Mesothelial cell of epicardium (in vitro differentiated cells): ENCODE measurements around the gene GIPC1. TPM values are rescaled to one million over a fixed set of nuclear protein-coding genes. Genes with fewer than 3 reads are reported as not detected.

Source experiments
- DNase-seq, 2 experiments: peaks; one replicate each; pipeline ENCODE4 v3.0.0; 2021; ENCODE audit warnings: low spot score in 2 of 2; ENCODE audit not compliant: unreplicated experiment in 2 of 2
- H3K27ac Mint-ChIP-seq: 2 replicates; pipeline ENCODE4 v1.8.0; 2021; ENCODE audit warnings: mixed read lengths
- H3K27me3 Mint-ChIP-seq: 2 replicates; pipeline ENCODE4 v1.8.0; 2021; ENCODE audit warnings: low read depth, mixed read lengths
- H3K36me3 Mint-ChIP-seq: 2 replicates; pipeline ENCODE4 v1.8.0; 2021; ENCODE audit warnings: mixed read lengths
- H3K4me1 Mint-ChIP-seq: 2 replicates; pipeline ENCODE4 v1.8.0; 2021; ENCODE audit warnings: mixed read lengths
- H3K4me3 Mint-ChIP-seq: 2 replicates; pipeline ENCODE4 v1.8.0; 2021; ENCODE audit warnings: mild to moderate bottlenecking, moderate library complexity, mixed read lengths
- H3K9me3 Mint-ChIP-seq: 2 replicates; pipeline ENCODE4 v1.8.0; 2021; ENCODE audit warnings: mixed read lengths
- total RNA-seq: library from RNA; stranded (reverse); gene quantifications from 3 replicates; pipeline ENCODE4 v1.2.1, GENCODE V29; 2021
- TF ChIP-seq, protein P1 (sequence below): fragments of 200-600 bp; sonication (generic); IDR thresholded peaks from one replicate; pipeline ENCODE4 v1.5.0; 2021; ENCODE audit warnings: antibody characterized with exemption; ENCODE audit not compliant: unreplicated experiment

The GIPC1 gene
- total RNA-seq, 1 donor from 2014 or later = 108 TPM

DNA sequence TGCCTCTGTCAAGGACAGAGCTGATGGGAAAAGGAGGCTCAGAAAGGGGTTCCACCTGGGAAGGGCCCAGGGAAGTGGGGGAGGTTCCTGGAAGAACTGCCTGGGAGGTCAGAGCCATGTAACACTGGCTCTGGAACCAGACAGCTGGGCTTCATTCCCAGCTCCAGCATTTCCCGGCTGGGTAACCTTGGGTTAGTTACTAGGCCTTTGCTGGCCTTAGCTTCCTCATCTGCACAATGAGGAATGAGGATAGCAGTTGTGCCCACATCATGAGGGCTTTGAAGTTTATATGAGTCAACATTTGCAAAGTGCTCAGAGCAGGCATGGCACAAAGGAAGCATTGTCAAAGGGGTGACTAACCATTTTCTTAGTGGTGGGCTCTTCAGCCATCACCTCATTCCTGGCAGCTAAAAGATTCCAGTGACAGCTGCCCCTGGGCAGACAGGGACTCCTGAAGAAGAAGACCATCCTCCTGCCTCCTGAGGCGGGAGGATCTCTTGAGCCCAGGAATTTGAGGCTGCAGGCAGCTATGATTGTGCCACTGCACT is 24.0 kb upstream of the GIPC1 start:
- peaks cover 18% of the 10 kb centered on the region for H3K36me3 Mint-ChIP-seq
- H3K27me3 Mint-ChIP-seq = no peaks in the 10 kb centered on the region
- peak overlapping the region; percentile 90 for H3K4me3 Mint-ChIP-seq
- peaks cover 31% of the 10 kb centered on the region for H3K4me1 Mint-ChIP-seq
- DNase-seq = no peak
- no peaks in the 10 kb centered on the region for H3K9me3 Mint-ChIP-seq
- H3K27ac Mint-ChIP-seq = peak overlapping the region; percentile 94
- TF ChIP-seq, protein P1, sequence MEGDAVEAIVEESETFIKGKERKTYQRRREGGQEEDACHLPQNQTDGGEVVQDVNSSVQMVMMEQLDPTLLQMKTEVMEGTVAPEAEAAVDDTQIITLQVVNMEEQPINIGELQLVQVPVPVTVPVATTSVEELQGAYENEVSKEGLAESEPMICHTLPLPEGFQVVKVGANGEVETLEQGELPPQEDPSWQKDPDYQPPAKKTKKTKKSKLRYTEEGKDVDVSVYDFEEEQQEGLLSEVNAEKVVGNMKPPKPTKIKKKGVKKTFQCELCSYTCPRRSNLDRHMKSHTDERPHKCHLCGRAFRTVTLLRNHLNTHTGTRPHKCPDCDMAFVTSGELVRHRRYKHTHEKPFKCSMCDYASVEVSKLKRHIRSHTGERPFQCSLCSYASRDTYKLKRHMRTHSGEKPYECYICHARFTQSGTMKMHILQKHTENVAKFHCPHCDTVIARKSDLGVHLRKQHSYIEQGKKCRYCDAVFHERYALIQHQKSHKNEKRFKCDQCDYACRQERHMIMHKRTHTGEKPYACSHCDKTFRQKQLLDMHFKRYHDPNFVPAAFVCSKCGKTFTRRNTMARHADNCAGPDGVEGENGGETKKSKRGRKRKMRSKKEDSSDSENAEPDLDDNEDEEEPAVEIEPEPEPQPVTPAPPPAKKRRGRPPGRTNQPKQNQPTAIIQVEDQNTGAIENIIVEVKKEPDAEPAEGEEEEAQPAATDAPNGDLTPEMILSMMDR = no peak

DNA sequence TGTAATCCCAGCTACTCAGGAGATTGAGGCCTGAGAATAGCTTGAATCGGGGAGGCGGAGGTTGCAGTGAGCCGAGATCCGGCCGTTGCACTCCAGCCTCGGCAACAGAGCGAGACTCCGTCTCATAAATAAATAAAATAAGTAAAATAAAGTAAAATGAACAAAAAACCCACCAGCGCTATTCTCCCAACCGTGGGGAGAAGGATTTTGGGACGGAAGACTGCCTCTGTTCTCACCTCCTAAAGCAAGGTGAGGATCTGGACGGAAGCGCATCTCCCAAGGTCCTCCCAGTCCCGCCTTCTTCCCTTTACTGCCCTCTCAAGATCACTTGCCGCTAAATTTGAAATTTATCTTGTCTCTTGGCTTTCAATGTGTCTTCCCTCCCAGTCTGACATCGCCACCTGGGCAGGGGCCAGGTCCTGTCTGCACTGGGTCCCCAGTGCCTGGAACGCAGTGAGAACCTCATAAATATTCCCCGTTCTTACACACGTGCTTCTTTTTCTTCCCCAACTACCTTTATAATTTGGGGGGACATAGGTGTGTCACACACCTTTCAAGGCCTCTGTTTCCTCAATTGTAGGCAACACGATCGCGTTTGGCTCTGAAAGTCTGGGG is 23.4 kb upstream of the GIPC1 start:
- H3K27ac Mint-ChIP-seq = peak overlapping the region; percentile 94
- peaks cover 23% of the 10 kb centered on the region for H3K36me3 Mint-ChIP-seq
- TF ChIP-seq, protein P1 = no peak
- no peaks in the 10 kb centered on the region for H3K27me3 Mint-ChIP-seq
- H3K9me3 Mint-ChIP-seq = no peaks in the 10 kb centered on the region
- no peak for DNase-seq
- H3K4me1 Mint-ChIP-seq = peaks cover 36% of the 10 kb centered on the region
- peak overlapping the region; percentile 90 for H3K4me3 Mint-ChIP-seq

DNA sequence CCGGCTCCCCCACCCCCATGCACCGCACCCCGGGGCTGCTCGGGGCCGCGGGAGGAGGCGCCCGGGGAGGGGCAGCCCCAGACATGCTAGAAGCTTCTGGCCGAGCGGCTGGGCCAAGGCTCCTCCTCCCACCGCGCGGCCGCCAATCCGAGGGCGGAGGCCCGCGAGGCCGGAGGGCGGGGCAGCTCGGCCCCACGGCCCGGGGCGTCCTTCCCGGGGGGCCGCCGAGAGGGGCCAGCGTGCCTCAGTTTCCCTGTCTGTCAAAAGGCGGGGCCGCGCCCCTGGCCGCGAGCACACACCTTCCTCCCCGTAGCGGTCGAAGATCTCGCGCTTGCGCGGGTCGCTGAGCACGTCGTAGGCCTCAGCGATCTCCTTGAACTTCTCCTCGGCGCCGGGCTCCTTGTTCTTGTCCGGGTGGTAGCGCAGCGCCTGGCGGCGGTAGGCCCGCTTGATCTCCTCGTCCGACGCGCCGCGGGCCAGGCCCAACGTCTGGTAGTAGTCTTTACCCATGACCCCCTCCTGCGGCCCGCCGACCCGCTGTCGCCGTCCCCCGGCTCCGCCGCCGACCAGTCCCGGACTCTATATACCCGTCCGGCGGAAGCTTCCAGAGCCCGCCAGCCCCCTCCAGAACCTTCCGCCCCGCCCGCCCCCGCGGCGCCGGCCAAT is 22.0 kb upstream of the GIPC1 start, which contains the start of gene DNAJB1:
DNAJB1 (minus strand) TSS at position 558 of the 666 bp plus-strand sequence; CDS start at position 510, 48 bp downstream.
- no peaks in the 10 kb centered on the region for H3K27me3 Mint-ChIP-seq
- H3K27ac Mint-ChIP-seq = peak within 1 kb of the TSS; percentile 98
- no peaks in the 10 kb centered on the region for H3K9me3 Mint-ChIP-seq
- peaks cover 36% of the 10 kb centered on the region for H3K4me1 Mint-ChIP-seq
- H3K36me3 Mint-ChIP-seq = peaks cover 26% of the 10 kb centered on the region
- DNase-seq = peak; percentile 48 to 71
- TF ChIP-seq, protein P1 = no peak
- peak within 1 kb of the TSS; percentile 90 for H3K4me3 Mint-ChIP-seq

DNA sequence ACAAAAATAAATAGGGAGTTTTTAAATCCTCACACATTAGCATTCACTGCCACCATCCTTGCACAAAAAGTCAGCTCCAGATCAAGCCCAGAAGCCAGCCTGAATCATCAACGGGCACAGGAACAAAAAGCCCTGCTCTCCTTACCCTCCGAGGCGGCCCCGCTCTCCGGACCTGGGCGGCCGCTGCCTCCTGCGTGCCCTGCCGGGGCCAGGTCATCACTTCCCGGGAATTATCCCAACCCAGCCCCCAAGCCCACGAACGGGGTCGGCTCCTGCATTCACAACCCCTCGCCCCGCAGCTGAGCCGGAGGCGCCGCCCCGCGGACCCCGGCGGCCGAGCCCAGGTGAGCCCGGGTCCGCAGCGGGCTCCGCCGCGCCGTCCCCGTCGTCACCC is 21.5 kb upstream of the GIPC1 start:
- Mint-ChIP-seq H3K4me1 (peaks cover 33% of the 10 kb centered on the region), H3K4me3 (peak overlapping the region; percentile 88), H3K36me3 (peaks cover 26% of the 10 kb centered on the region), H3K9me3 (no peaks in the 10 kb centered on the region), H3K27ac (peak overlapping the region; percentile 95), H3K27me3 (no peaks in the 10 kb centered on the region)
- TF ChIP-seq, protein P1 = no peak
- DNase-seq = no peak

DNA sequence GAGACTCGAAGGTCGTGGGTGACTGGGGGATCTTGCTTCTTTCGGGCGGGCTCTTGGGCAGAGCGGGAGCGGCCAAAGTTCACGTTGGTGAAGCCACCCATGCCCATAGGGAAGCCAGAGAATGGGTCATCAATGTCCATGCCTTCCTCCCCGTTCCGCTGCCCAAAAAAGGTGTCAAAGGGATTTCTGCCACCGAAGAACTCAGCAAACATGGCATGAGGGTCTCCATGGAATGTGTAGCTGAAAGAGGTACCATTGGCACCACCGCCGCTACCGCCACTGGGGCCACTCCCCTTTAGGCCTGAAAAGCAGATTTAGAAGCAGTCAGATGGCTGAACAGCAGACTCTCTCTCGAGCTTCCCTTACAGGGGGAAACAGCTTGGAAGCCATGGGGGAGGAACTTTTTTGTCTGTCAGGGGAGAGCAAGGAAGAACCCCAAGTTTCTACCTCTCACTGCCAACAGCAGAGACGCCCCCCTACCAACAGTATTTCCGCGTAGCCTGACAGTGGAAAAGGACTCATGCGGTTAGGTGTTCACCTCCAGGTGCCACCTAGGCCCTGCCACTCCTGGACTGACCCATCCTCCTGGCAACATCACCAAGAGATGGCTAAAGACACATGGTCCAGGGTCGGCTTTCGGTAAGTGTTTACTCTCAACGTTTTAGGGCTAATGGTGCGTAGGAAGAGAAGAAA is 21.0 kb upstream of the GIPC1 start:
- peak overlapping the region; percentile 95 for H3K27ac Mint-ChIP-seq
- peak overlapping the region; percentile 88 for H3K4me3 Mint-ChIP-seq
- no peak for DNase-seq
- no peaks in the 10 kb centered on the region for H3K9me3 Mint-ChIP-seq
- H3K27me3 Mint-ChIP-seq = no peaks in the 10 kb centered on the region
- H3K4me1 Mint-ChIP-seq = peaks cover 33% of the 10 kb centered on the region
- TF ChIP-seq, protein P1 = no peak
- peaks cover 26% of the 10 kb centered on the region for H3K36me3 Mint-ChIP-seq
